H54 (cell line): ENCODE data around the gene C3.

Experiments used
- DNase-seq: peaks from one replicate; pipeline ENCODE4 v3.0.0; 2011; ENCODE audit warnings: low spot score, mixed read lengths; ENCODE audit not compliant: insufficient read length
- FAIRE-seq: peaks from 3 replicates; lab custom pipeline; 2011; peaks lifted over from hg19 to GRCh38; lab: Jason Lieb, UNC
- POLR2A ChIP-seq: IDR thresholded peaks from 2 replicates; pipeline ENCODE4 v1.6.1; 2011; ENCODE audit warnings: low read depth, mild to moderate bottlenecking, low read length

C3 gene

GRCh38 chr19:6739390-6739882, 19.0 kb upstream of the C3 start, which contains the start of gene TRIP10:
TRIP10 (plus strand) TSS chr19:6739680; CDS start chr19:6739762, 82 bp downstream.
- FAIRE-seq (no peak), DNase-seq (peak; percentile 64)
- peak; percentile 31; the same call in 1 of the 2 replicates for TF ChIP-seq POLR2A

- no peak for DNase-seq
- no peak for TF ChIP-seq POLR2A
- FAIRE-seq, result no peak
These were observed 18.4 kb upstream of the C3 start for GRCh38 chr19:6738787-6739389.

GRCh38 chr19:6737873-6738786, 17.7 kb upstream of the C3 start:
- DNase-seq (peak; percentile 77), FAIRE-seq (peak; percentile 86)
- no peak for TF ChIP-seq POLR2A

GRCh38 chr19:6737284-6737872, 16.9 kb upstream of the C3 start, which contains the start of gene GPR108:
GPR108 (minus strand) TSS chr19:6737580; CDS start chr19:6737576, 4 bp downstream.
- DNase-seq (peak; percentile 99), FAIRE-seq (no peak)
- no peak for TF ChIP-seq POLR2A

- FAIRE-seq (no peak), DNase-seq (no peak)
- no peak for TF ChIP-seq POLR2A
These were observed 16.4 kb upstream of the C3 start for GRCh38 chr19:6736917-6737283.

- no peak for TF ChIP-seq POLR2A
- FAIRE-seq, result no peak
These were observed 15.9 kb upstream of the C3 start for GRCh38 chr19:6736169-6736916.

GRCh38 chr19:6735181-6735911, 14.9 kb upstream of the C3 start:
- no peak for TF ChIP-seq POLR2A
- no peak for FAIRE-seq
- no peak for DNase-seq

More at GRCh38 chr19:6736169-6736916, 15.9 kb upstream of the C3 start:
- DNase-seq, result peak; percentile 63

- DNase-seq (no peak), FAIRE-seq (no peak)
- no peak for TF ChIP-seq POLR2A
These were observed 13.7 kb upstream of the C3 start for GRCh38 chr19:6734096-6734696.

GRCh38 chr19:6733338-6734095, 13.1 kb upstream of the C3 start:
- DNase-seq (no peak), FAIRE-seq (no peak)
- no peak for TF ChIP-seq POLR2A

GRCh38 chr19:6732803-6733337, 12.4 kb upstream of the C3 start:
- FAIRE-seq (no peak), DNase-seq (no peak)
- TF ChIP-seq POLR2A, result no peak

- no peak for TF ChIP-seq POLR2A
- DNase-seq (no peak), FAIRE-seq (no peak)
These were observed 11.4 kb upstream of the C3 start for GRCh38 chr19:6731822-6732221.

GRCh38 chr19:6730941-6731670, 10.7 kb upstream of the C3 start:
- no peak for TF ChIP-seq POLR2A
- FAIRE-seq, result no peak
- no peak for DNase-seq
